SW480 (cell line): ENCODE measurements around the gene ADGRE3.
A peak's percentile ranks its signal among the peaks of the same experiment; 100 is the strongest.
"Not testable (repeated sequence)": the region's sequence is repeated elsewhere in the genome, so short reads cannot be mapped to it uniquely, and the experiment has no call there.

Experiments used
- DNase-seq: peaks from one replicate; pipeline ENCODE4 v3.0.0-alpha.2; 2016; ENCODE audit warnings: low spot score

ADGRE3 gene

DNA sequence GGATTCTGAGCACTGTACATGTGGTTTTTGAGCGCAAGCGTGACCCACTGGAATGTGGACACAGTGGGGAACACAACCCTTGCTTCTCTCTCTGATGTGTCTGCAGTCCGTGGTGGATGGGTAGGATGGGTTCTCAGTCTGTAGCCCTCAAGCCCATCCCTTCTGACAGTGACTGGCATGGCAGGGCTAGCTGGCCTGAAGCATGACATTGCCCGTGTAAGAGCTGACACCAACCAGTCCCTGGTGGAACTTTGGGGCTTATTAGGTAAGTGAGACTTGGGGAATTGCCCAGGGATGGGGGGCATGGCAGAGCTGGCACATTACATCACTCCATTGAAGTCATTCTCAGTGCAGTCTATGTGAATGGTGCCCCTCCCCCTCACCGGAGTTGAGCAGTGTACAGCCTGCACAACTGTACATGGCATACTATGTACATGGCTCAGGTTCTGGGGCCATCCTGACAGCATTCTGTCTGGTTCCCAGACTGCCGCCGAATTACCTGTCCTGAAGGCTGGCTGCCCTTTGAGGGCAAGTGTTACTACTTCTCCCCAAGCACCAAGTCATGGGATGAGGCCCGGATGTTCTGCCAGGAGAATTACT, 75.0 kb downstream of the ADGRE3 start:
- no peak for DNase-seq

- DNase-seq: no peak
Measured at GRCh38 chr19:14595558-14595957, 79.1 kb downstream of the ADGRE3 start.

- DNase-seq: not testable (repeated sequence)
Measured at GRCh38 chr19:14589433-14589832, 85.2 kb downstream of the ADGRE3 start.

DNA sequence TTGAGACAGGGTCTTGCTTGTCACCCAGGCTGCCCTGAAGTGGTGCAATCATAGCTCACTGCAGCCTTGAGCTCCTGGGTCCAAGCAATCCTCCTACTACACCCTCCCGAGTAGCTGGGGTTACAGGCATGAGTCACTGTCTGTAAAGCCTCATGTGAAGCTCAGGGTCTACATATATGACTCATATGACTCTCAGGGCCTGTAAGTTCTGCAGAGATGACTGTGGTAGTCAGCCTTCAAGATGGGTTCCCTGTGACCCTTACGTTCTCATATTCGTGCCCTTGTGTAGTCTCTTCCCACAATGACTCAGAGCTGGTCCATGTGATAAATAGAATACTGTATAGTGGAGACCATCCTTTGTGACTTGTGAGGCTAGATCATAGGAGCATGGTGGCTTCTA, 89.5 kb downstream of the ADGRE3 start:
- DNase-seq: peak; percentile 12

DNA sequence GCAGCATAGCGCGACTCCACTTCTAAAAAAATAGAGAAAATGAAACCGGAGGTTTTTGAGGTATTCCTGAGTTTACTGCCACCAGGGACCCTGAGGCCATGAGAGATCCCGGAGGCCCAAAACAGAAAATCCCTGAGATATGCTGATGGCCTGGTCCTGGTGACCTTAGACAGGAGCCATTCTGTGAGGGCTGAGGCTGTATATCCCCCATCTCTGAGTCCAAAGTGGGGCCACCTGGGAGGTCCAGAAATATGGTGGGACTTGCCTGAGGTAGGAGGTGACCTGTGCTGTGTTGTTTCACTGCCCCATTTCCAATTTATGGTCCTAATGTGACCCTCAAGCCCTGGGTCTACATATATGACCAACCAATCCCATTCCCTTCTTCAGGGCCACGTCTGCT, 90.3 kb downstream of the ADGRE3 start:
- not testable (repeated sequence) for DNase-seq

DNA sequence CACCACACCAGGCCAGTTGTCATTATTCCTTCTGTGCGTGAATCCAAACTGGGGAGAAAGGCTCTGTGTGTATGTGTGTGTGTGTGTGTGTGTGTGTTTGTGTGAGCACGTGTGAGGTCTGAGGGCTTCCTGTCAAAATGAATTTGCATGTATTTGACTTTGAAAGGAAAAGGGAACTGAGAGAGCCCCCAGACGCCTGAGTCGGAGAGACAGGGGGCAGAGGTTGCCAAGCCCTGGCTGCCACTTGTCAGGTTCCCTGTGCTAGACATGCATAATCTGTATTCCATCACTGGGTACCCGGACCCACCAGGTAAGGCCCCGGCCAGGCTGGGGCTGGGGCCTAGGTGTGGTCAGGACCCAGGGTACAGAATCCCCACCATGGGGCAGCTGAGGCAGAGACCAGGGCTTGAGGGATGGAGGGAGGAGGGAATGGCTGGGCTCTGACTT, 91.7 kb downstream of the ADGRE3 start, which contains the start of gene CLEC17A:
CLEC17A (plus strand) TSS at position 191 of the 447 bp plus-strand sequence; CDS start at position 268, 77 bp downstream.
- DNase-seq: no peak

- no peak for DNase-seq
Measured at GRCh38 chr19:14580623-14581237, 93.9 kb downstream of the ADGRE3 start.

DNA sequence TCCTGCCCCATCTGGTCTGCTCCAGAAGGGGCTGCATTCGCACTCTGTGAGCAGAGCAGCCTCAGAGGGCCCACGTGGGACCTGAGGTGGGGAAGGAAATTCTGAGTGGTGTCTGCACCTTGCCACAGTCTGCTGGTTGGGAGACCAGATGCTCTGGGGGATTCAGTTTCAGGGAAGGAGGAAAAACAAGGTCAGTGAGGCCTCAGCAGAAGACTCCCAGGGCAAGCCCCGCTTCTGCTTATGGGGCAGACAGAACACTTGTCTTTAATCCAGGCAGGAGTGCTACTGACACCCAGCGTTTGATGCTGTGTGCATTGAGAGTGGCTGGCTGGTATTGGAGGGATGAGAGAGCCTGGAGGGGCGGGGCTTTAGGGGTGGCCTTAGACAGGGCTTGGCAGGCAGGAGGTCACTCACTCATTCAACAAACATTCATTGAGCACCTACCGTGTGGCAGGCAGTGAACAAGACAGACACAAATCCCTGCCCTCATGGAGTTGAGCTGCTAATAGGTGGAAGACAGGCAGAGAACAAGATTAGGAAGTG, 96.7 kb downstream of the ADGRE3 start:
- no peak for DNase-seq

DNA sequence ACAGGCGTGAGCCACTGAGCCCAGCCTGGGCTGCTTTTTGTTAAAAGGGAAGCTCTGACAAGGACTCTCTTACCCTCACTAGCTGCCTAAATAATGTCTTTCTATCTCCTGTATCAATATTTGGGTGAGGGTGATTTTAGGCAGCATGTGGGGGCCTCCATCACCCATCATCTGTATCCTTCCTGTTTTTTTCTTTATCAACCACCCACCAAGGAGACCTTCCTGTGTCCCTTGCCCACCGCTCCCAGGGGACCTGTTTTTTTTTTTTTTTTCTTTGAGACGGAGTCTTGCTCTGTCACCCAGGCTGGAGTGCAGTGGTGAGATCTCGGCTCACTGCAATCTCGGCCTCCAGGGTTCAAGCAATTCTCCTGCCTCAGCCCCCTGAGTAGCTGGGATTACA, 97.4 kb downstream of the ADGRE3 start:
- DNase-seq: no peak

GRCh38 chr19:14576363-14576762, 98.3 kb downstream of the ADGRE3 start:
- DNase-seq: no peak

GRCh38 chr19:14575428-14575980, 99.1 kb downstream of the ADGRE3 start:
- no peak for DNase-seq

- DNase-seq: peak; percentile 96
Measured at GRCh38 chr19:14571695-14572490, 102.8 kb downstream of the ADGRE3 start, which contains the start of gene NDUFB7. TSS of gene NDUFB7 (minus strand) at chr19:14572066. CDS start at chr19:14572000, 66 bp downstream.

DNA sequence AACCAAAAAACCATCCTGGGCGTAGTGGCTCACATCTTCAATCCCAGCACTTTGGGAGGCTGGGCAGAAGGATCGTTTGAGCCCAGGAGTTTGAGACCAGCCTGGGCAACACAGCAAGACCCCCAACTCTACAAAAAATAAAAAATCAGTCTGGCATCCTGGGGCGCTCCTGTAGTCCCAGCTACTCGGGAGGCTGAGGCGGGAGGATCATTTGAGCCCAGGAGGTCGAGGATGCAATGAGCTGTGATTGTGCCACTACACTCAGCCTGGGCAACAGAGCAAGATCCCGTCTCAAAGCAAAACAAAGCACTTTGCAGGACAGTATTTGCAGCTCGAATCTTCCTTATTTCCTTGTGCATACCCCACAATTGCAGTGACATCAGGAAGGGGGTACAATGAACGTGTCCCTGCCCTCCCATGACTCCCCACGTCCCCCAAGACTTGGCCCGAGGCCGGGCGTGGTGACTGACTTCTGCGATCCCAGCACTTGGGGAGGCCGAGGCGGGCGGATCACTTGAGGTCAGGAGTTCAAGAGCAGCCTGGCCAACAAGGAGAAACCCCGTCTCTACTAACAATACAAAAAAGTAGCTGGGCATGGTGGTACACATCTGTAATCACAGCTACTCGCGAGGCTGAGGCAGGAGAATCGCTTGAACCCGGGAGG, 103.6 kb downstream of the ADGRE3 start:
- no peak for DNase-seq
